ENCODE measurements around the gene WWOX. TPM values are rescaled to one million over a fixed set of nuclear protein-coding genes. Genes with fewer than 3 reads are reported as not detected.

The WWOX gene
- total RNA-seq, 2 experiments from 2014 or later, result 15.9 to 18.1 TPM

DNA sequence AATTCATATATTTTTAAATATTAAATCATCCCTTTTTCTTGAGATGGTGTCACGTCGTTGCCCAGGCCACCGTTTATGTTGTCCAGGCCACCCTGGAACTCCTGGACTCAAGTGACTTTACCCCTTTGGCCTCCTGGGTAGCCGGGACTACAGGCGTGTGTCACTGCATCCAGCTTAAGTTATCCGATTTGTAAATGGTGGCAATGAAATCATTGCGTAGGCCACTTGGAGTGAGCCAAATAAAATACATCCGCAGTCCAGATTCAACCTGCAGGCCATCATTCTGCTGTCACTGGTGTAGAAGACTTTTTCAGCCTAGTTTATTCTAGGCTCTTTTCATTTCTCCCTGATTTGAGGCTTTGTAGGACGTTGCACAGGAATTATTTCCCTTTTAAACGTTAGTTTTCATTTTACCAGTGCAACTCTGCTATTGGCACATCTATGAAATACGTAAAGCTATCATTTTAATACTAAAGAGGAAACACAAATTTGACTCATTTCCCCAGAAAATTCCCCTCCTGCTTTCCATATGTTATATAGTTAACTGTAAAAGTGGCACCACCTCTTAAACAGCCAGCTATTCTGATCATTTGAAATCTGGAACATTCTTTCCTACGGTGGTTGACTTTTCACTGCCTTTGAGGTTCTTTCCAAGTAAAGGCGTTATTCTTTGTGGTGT lies 1051.3 kb downstream of the WWOX start:
- CTCF ChIA-PET, result no interaction called here
- POLR2A ChIA-PET, result no interaction called here

DNA sequence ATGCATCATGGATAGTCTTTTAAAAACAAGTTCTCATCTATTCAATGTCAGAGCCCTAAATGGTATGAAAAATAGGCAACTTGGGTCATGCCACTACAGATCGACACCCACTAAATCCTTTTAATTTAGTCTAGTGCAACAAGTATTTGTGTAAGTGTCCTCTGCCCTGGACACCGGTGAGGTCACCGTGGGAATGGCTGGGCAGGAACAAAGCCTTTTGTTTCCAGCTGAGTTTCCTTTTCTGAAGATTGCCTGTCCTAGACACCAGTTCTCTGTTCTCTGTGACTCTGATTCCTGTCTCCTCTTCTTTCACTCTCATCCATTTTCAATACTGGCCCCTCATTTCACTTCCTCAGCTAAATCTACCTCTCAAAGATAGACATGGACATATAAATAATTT lies 1054.6 kb downstream of the WWOX start:
- CTCF ChIA-PET, result interaction anchor here (1.2 kb wide), 1 partner anchor 114 kb away, joined by 3 read pairs; no protein-coding TSS in a partner anchor
- POLR2A ChIA-PET, result no interaction called here

DNA sequence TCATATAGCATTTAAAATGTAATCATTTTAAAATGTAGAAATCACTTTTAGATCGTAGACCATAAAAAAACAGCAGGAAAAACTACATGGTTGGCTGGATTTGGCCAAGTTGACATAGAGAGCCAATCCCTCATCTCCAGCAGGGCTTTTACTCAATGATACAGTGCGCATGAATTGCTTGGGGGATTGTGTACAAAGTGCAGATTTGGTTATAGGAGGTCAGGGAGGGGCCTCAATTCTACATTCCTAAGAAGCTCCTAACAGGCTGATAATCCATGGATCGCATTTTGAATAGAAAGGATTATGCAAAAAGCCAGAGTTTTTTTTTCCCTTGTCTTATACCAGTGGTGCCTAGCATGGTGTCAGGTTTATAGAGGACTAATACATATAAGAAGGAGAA lies 1056.0 kb downstream of the WWOX start:
- POLR2A ChIA-PET, result no interaction called here
- CTCF ChIA-PET, result interaction anchor here (0.7 to 1.2 kb wide), 3 partner anchors 9 to 160 kb away, joined by 3 read pairs; no protein-coding TSS in a partner anchor

DNA sequence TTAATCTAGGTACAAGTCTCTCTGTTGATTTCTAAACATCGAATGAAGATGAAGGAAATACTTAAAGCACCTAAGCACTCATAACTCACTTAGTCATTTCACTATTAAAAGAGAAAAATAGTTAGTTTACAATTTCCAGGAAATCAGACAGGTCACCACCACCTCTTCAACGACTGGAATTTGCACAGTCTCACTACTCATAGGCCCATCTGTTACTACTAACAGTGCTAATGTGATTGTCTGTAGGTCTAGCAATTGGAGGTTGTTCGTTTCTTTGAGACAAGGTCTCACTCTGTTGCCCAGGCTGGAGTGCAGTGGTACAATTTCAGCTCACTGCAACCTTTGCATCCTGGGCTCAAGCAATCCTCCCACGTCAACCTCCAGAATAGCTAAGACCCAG lies 1056.5 kb downstream of the WWOX start:
- ChIA-PET POLR2A (no interaction called here), CTCF (interaction anchor here (1.2 kb wide), 1 partner anchor 9 kb away, joined by 3 read pairs; no protein-coding TSS in a partner anchor)

DNA sequence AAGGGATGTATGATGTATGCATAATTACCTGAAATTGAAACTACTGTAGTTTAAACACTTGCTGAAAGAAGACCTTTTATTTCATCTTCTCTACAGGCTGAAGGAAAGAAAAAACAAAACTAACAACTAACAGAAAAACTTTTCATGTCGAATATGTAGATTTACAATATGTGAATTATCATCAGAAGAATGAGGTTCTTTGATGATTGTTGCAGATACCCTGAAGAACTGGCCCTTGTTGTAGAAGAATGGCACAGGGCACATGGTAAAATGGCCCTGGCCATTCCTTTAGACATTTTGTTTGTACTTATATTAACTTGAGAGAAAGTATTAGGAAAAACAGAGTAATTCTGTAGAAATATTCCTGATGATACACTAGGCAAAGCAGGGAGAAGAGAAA lies 1057.3 kb downstream of the WWOX start:
- CTCF ChIA-PET, result no interaction called here
- POLR2A ChIA-PET, result no interaction called here

DNA sequence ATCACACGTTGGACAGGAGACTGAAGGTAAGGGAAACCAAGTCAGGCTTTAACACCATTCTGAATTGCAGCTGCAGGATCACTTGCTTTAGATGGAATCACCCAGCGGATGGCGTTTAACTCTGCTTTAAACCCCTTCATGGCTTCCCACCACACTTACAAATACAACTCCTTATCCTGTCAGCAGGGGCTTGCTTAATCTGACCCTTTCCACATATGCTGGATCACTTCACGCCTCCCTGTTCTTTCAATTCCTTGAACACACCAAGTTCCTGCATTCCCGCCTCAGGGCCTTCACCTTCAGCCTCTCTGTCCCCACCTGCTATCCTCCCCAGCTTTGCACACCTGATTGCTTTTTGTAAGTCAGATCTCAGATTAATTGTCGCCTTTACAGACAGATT lies 1058.9 kb downstream of the WWOX start:
- ChIA-PET CTCF (no interaction called here), POLR2A (no interaction called here)

DNA sequence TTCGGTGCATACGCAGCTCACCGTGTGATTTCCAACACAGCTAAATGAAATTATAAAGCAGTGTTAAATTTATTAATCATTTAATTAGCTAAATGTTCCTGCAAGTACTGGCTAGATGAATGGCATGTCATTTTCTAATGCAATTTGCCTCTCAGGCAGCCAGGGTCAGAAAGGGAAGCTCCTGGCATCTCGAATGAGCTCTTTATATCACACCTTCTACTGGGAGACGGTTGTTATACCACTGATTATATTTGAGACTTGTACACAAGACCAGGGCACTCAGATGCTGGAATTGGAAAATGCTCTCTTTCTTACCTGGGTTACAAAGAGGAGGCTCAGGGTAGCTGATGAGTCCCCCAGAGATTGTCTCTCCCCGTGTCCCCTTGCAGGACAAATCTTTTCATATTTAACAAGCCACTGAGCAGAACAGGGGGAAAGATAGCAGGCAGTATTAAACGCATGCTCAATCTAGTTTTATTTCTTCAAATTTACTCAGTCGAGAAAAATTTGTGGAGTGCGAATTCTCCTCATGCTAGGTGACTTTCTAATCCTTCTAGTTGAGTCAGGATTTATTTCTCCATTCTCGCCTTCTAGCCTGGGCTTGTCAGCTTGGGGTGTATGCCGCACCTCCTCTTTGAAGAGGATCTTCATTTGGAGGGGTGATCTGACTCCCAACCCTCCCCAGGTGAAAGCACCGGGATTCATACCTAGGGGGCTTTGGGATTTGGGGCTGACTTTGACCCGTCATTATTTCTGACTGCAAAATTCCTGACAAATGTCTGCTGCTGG lies 1060.0 kb downstream of the WWOX start:
- CTCF ChIA-PET, result no interaction called here
- POLR2A ChIA-PET, result no interaction called here

DNA sequence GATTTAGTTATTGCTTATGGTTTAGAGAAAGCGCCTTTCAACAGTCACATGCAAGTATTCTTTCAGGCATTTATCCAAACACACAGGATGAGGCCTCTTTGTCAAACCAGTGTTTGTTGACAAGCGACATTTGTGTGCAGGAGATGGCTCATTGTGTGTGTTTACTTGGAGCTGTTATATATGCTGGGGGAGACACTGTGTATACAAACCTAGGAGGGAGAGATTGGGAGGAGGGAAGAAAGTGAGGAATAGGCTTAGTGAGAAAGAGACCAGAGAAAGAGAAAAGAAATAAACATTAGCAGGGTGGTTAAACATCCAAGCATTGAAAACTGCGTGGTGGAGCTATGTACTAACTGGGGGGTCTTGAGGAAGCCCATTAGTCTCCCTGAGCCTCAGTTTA lies 1063.5 kb downstream of the WWOX start:
- ChIA-PET CTCF (interaction anchor here (0.7 kb wide), 1 partner anchor 27 kb away, joined by 6 read pairs; no protein-coding TSS in a partner anchor), POLR2A (no interaction called here)

DNA sequence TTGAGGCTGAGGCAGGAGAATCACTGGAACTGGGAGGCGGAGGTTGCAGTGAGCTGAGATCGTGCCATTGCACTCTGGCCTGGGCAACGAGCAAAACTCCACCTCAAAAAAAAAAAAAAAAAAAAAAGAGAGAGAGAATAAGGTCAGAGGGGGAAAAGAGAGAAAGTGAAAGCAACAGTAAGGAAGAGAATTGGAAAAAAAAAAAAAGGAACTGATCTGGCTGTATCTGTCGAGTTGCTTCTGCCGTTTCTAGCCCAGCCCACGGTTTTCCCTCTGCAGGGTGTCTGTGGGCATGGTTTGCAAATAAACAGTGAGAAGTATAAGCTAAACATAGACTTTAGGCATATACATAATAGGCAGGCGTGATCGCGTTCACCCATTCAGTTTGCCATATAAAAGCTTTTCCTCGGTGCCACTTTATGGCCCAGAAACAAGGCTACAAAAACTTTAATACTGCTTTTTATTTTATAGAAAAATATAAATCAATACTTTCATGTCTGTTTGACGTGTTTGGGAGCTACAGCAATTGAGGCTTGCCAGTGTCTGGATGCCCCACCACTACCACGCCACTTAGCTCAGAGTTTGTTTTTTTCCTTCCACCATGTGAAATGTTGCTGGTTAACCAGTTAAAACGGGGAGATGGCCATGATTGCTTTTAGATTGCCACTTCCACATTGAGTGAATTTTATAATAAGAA lies 1064.4 kb downstream of the WWOX start:
- ChIA-PET CTCF (interaction anchor here (0.7 kb wide), 1 partner anchor 26 kb away, joined by 6 read pairs; no protein-coding TSS in a partner anchor), POLR2A (no interaction called here)

DNA sequence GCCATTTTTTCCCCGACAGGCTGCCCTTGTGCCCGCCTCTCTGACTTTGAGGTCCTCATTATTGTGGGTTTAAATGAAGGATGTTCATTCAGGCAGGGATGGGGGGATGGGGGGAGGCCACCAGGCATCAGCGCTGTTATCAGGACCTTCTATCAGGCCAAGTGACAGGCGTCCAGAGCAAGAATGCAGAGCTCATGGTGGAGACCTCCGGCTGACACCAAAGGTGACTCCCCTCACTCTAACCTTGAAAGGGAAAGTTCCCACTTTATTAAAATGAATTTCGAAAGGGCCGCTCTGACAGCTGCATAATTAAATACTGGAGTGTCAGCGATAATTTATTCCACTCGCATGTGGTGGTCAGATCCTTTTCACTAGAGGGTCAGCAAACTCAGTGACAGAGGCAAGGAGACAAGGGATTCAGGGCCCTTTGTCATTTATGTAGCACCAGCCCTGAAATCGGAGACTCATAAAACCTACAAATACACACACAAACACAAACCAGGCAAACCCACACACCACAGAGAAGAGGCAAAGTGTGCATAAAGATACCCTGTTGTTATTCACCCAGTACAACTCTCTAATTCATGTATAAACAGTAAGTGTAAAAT lies 1065.0 kb downstream of the WWOX start:
- ChIA-PET POLR2A (no interaction called here), CTCF (no interaction called here)

DNA sequence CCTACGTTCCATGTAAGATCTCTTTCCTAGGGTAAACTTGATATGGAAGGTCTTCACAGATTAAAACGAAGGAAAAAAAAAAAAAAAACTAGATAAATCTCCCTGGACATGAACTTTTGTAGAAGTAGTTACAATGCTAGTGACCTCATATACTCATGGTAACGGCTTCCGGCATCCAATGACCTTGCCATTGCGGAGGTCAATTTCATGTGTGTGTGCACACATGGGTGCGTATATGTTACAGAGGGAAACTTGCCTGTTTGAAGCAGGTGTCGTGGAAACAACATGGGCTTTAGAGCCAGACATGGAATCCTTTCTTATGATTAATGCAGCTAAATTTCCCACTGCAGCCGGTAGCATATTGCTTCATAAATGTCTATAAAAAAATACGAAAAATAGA lies 1065.6 kb downstream of the WWOX start:
- ChIA-PET CTCF (no interaction called here), POLR2A (no interaction called here)

DNA sequence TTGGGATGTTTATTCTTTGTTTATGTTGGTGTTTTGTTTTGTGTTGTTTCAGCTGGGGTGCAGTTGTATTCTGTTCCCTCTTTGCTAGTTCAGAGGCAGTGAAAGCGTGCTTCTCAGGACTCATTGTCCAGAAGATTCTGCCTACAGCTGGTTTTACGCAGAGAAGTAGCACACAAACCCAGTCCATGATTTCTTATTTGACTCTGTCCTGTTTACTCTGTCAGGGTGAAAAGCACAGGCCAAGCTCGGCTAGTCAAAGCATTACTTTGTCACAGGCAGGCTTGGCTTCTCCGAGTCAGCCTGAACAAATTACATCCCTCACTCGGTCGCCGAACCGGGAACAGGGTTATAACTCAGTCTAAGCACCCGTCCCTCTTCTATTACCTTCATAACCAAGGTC lies 1066.1 kb downstream of the WWOX start:
- ChIA-PET POLR2A (no interaction called here), CTCF (no interaction called here)

DNA sequence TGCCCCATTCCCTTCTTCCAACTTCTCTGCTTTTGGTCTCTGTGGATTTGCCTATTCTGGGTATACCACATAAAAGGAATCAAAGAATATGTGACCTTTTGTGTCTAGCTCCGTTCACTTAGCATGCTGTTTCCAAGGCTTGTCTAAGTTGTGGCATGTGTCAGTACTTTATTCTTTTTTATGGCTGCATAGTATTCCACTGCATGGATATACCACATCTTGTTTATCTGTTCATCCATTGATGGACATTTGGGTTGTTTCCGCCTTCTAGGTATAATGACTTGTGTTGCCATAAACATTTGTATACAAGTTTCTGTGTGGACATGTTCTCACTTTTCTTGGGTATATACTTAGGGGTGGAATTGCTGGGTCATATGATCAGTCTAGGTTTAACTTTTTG lies 1068.4 kb downstream of the WWOX start:
- ChIA-PET POLR2A (no interaction called here), CTCF (no interaction called here)

DNA sequence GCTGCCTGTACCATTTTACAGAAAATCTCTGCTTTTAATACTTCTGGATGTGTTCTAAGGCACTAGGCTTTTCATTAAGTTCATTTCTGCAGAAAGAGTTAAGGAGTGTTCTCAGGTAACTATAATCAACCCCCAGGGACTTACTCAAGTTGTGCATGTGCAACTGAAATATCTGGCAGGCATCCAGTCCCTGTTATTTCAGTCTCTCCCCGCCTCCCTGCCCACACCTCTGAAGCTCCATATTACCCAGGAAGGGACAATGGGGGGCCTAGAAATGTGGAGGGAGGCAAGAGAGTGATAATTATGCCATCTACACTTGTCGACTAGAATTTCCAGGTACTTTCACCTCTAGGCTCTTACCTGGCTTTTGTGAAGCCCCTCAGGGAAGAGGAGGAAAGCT lies 1068.9 kb downstream of the WWOX start:
- ChIA-PET CTCF (no interaction called here), POLR2A (no interaction called here)

DNA sequence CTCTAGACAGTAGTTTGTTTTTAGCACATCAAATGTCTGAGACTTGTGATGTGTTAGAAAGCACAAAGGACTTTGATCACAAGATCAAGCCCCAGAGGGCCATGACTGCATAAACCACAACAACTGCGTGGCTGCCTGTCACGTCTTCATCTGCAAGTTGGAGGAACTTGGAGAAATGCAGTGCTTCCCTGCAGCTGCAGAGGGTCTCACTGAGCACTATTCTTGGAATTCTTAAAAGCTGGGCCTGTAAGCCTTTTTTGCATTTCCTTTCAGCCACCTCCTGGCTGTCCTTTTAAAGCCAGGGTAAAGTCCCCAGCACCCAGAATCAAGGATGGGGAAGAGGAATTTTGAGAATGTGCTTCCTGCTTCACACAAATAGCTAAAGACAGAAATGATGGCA lies 1069.8 kb downstream of the WWOX start:
- POLR2A ChIA-PET, result no interaction called here
- CTCF ChIA-PET, result no interaction called here

DNA sequence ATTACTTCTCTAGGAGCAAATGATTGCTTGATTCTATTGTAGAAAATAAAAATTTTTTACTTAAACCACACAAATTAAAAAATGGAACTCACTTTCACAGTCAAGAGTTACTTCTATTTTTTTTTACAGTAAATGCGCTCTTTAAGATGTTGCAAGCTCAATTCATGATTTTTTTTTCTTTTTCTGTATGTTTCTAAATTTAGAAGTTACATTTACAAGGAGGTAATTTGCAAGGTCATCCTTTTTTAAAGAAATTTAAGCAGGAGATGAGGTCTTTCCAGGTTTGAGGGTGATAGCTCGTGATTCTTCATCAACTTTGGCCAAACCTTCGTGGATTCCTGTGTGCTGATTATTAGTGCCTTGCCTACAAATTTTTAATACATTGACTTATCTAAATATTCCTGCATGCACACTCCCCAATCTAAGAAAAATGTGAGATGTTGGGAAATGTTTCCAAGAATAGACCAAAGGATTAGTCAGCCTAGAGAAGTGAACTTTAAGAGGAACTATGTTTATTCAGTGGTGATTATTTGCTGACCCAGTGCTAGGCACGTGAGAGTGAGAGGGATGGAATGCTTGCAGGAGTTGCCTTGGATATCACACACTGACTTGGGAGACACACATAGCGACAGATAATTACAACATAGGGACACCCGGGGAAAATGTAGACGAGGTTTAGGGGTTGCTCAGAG lies 1071.2 kb downstream of the WWOX start:
- POLR2A ChIA-PET, result no interaction called here
- CTCF ChIA-PET, result no interaction called here

DNA sequence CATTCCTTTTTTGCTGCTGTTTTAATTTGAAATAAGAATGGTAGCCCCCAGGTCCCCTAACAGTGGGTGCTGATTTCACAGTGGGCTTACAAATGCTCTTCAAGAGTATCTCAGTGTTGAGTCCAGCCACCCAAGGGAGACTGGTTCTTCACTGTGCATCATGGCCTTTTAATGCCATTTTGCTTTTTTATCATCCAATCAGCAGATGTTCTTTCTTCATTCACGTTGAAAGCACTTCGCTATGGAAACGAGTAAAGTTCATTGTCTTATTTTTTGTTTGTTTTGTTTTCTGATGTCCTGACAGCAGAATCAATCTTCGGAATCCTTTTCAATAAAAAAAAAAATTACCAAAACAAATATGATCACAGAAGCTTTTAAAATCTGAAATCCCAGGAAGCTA lies 1072.0 kb downstream of the WWOX start:
- ChIA-PET CTCF (no interaction called here), POLR2A (no interaction called here)

DNA sequence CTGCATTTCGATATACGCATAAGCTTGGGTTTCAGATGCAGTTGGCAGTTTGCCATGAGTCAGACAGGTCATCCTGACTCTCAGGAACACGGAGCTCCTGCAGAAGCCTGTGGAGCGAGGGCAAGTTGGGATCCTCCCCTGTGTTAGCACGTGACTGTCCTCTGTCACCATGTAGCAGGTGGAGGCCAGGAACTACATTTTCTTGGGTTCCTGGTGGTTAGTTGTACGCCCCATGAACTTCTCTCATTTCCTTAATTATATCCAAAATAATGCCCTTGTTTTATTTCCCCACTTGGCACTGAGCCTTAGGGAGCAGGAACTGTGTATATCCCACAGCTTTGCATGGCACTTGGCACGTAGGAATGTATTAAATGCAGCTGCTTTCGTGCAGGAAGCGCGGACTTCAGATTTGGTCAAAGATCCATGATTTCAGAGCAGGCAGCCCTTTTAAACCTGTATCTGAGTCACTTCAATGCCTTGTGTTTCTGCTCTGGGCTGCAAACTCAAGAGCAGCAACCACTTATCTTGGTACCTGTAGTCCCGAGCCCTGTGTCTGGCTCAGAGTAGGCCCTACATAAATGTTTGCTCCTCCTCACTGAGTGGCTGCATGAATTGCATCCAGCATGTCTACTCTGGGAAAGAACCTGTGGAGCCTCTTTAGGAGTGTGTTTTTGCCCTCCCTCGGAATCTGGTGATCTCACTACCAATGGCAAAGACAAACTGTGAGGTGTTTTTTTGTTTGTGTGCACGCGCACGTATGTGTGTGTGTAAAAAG lies 1072.7 kb downstream of the WWOX start:
- POLR2A ChIA-PET, result no interaction called here
- CTCF ChIA-PET, result no interaction called here

DNA sequence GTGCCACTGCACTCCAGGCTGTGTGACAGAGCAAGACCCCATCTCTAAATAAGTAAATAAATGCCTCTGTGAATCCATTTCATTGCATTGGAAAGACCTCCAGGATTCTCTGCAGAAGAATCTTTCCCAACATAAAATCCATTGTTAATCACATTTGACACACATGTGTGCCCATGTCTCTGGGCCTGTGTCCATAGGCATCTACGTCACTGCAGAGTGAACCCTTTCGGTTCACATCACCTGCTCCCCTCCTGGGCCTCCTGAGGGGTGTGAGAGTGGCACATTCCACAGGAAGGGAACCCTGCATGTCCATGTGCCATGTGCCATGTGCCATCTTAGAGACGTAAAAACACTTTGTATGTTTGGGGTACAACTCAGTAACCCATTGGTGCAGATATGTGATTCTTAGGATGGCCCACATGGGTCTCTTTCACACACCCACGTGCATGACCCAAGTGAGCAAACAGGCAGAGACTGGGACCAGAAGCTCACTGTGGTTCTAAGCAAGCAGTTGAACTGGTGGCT lies 1073.6 kb downstream of the WWOX start:
- CTCF ChIA-PET, result no interaction called here
- POLR2A ChIA-PET, result no interaction called here
